GM10266 (cell line): ENCODE data around the gene SNRPD3.
"Not testable (repeated sequence)": the region's sequence is repeated elsewhere in the genome, so short reads cannot be mapped to it uniquely, and the experiment has no call there.

Source experiments
- DNase-seq: peaks from one replicate; pipeline ENCODE4 v3.0.0; 2012; ENCODE audit errors: extremely low spot score
- CTCF ChIP-seq: IDR thresholded peaks from 2 replicates; pipeline ENCODE4 v1.5.1; 2012; ENCODE audit warnings: mild to moderate bottlenecking, low read depth; ENCODE audit not compliant: control insufficient read depth, insufficient read depth; ENCODE audit errors: missing control alignments

Gene SNRPD3

GRCh38 chr22:24594569-24595120, 38.8 kb downstream of the SNRPD3 start:
- DNase-seq, result no peak
- no peak for TF ChIP-seq CTCF

- no peak for TF ChIP-seq CTCF
- DNase-seq, result no peak
These were observed 39.4 kb downstream of the SNRPD3 start for GRCh38 chr22:24595228-24595627.

- DNase-seq, result no peak
- TF ChIP-seq CTCF, result no peak
These were observed 40.1 kb downstream of the SNRPD3 start for GRCh38 chr22:24595863-24596262.

GRCh38 chr22:24597076-24597475, 41.3 kb downstream of the SNRPD3 start:
- not testable (repeated sequence) for DNase-seq

- no peak for DNase-seq
- TF ChIP-seq CTCF, result no peak
These were observed 43.7 kb downstream of the SNRPD3 start for GRCh38 chr22:24599514-24599913.

GRCh38 chr22:24599958-24600715, 44.3 kb downstream of the SNRPD3 start:
- not testable (repeated sequence) for DNase-seq

- TF ChIP-seq CTCF, result no peak
- DNase-seq, result no peak
These were observed 45.7 kb downstream of the SNRPD3 start for GRCh38 chr22:24601217-24602104.

GRCh38 chr22:24602105-24602749, 46.4 kb downstream of the SNRPD3 start:
- not testable (repeated sequence) for DNase-seq

- not testable (repeated sequence) for DNase-seq
These were observed 47.3 kb downstream of the SNRPD3 start, which contains the start of gene GGT1 for GRCh38 chr22:24602847-24603769. TSS of gene GGT1 (plus strand) at chr22:24603193. CDS start at chr22:24611082, 7,889 bp downstream.
